HEK293T (cell line): ENCODE results near the gene ISG20L2.

Experiments used
- ARNT ChIP-seq: fragments of 450-650 bp; IDR thresholded peaks from 2 replicates; pipeline ENCODE4 v1.6.1; 2017; ENCODE audit warnings: mild to moderate bottlenecking
- BHLHE40 ChIP-seq: fragments of 450-650 bp; IDR thresholded peaks from 2 replicates; pipeline ENCODE4 v1.6.1; 2016; ENCODE audit warnings: mild to moderate bottlenecking, moderate library complexity, borderline replicate concordance
- ELF4 ChIP-seq: fragments of 450-650 bp; IDR thresholded peaks from 2 replicates; pipeline ENCODE4 v1.6.1; 2017; ENCODE audit warnings: antibody characterized with exemption
- FOXA1 ChIP-seq: fragments of 450-650 bp; IDR thresholded peaks from 2 replicates; pipeline ENCODE4 v1.6.1; 2016; ENCODE audit warnings: mild to moderate bottlenecking
- FOXK2 ChIP-seq: fragments of 450-650 bp; IDR thresholded peaks from 2 replicates; pipeline ENCODE4 v1.6.1; 2016; ENCODE audit warnings: mild to moderate bottlenecking
- FOXM1 ChIP-seq: fragments of 450-650 bp; IDR thresholded peaks from 2 replicates; pipeline ENCODE4 v1.6.1; 2017; ENCODE audit warnings: mild to moderate bottlenecking, borderline replicate concordance
- HDGF ChIP-seq: fragments of 450-650 bp; IDR thresholded peaks from 2 replicates; pipeline ENCODE4 v1.6.1; 2017; ENCODE audit warnings: antibody characterized with exemption, borderline replicate concordance
- L3MBTL2 ChIP-seq: fragments of 450-650 bp; conservative IDR thresholded peaks from 2 replicates; pipeline ENCODE4 v1.6.1; 2016; ENCODE audit warnings: mild to moderate bottlenecking
- NFRKB ChIP-seq: fragments of 450-650 bp; IDR thresholded peaks from 2 replicates; pipeline ENCODE4 v1.6.1; 2016; ENCODE audit warnings: mild to moderate bottlenecking, moderate library complexity
- SP1 ChIP-seq: fragments of 450-650 bp; IDR thresholded peaks from 2 replicates; pipeline ENCODE4 v1.6.1; 2017
- SUZ12 ChIP-seq: fragments of 450-650 bp; IDR thresholded peaks from 2 replicates; pipeline ENCODE4 v1.6.1; 2016; ENCODE audit warnings: mild to moderate bottlenecking
- TARDBP ChIP-seq: fragments of 450-650 bp; IDR thresholded peaks from 2 replicates; pipeline ENCODE4 v1.6.1; 2016
- ZNF384 ChIP-seq: fragments of 450-650 bp; IDR thresholded peaks from 2 replicates; pipeline ENCODE4 v1.6.1; 2016

- TF ChIP-seq TARDBP (no peak), FOXM1 (no peak), NFRKB (no peak), HDGF (no peak), ELF4 (no peak), SUZ12 (no peak), FOXA1 (no peak), SP1 (no peak), BHLHE40 (no peak), ARNT (no peak), FOXK2 (no peak), ZNF384 (no peak), L3MBTL2 (no peak)
Measured at GRCh38 chr1:156760796-156761104, 32.2 kb upstream of the ISG20L2 start.
